Transverse colon (tissue), 4 donors: Measurements from ENCODE around the gene STAB2.

Experiments
- POLR2AphosphoS5 ChIP-seq, 3 donors: sonication (generic); formaldehyde crosslinking; IDR thresholded peaks; one replicate each; pipeline ENCODE4 v1.6.1; 2016; ENCODE audit warnings: antibody characterized with exemption in 3 of 3
- TF ChIP-seq, protein P1 (sequence below), 5 experiments: fragments of 200-600 bp in 3 of 5; fragments of 450-650 bp in 2 of 5; sonication (generic) in 3 of 5; IDR thresholded peaks; 1 replicate in 2 of 5; 2 replicates in 3 of 5; pipeline ENCODE4 v1.5.1; 2016 to 2017; ENCODE audit warnings: antibody characterized with exemption in 5 of 5, inconsistent platforms in 3 of 5, mild to moderate bottlenecking in 2 of 5, moderate library complexity in 1 of 5

DNA sequence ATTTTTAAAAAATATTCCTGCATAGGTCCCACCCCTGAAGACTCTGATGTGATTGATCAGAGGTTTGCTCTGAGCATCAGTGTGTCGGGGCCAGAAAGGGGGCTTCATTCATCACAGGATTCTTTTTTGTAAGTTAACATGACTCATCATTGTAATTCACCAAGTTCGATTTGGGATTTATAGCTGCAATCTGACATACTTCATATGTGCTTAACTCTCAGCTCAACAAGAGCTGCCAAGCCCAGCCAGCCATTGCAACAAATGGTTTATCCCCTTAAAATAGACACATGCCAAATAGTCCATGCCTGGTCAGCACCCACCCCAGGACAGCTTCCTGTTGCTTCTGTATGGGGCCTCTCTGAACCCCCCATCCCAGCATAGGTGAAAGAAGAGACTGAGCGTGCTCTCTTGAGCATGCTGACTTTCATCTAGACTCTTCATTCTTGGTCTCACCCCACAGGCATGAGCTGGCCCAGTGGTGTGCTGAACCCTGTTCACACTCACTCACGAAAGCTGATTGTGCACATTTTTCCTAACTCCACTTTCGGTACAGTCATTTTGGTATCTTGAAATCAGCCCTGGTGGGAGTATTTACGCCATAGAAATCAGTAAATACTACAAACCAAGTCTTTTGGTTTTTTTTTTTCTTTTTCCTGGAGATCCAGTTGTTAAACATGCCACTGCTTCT lies 101.4 kb downstream of the STAB2 start:
- TF ChIP-seq, protein P1, sequence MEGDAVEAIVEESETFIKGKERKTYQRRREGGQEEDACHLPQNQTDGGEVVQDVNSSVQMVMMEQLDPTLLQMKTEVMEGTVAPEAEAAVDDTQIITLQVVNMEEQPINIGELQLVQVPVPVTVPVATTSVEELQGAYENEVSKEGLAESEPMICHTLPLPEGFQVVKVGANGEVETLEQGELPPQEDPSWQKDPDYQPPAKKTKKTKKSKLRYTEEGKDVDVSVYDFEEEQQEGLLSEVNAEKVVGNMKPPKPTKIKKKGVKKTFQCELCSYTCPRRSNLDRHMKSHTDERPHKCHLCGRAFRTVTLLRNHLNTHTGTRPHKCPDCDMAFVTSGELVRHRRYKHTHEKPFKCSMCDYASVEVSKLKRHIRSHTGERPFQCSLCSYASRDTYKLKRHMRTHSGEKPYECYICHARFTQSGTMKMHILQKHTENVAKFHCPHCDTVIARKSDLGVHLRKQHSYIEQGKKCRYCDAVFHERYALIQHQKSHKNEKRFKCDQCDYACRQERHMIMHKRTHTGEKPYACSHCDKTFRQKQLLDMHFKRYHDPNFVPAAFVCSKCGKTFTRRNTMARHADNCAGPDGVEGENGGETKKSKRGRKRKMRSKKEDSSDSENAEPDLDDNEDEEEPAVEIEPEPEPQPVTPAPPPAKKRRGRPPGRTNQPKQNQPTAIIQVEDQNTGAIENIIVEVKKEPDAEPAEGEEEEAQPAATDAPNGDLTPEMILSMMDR (IDR thresholded peaks at IDR 0.05): no peak
- TF ChIP-seq POLR2AphosphoS5 (IDR thresholded peaks at IDR 0.05): no peak
